Activated gamma-delta T cell (primary cell): Measurements from ENCODE around the gene SPATA6L.

ENCODE experiments used
- DNase-seq: peaks from one replicate; lab custom pipeline; 2025; lab: John Stamatoyannopoulos, UW

SPATA6L gene

GRCh38 chr9:4550777-4551484 is 115.3 kb downstream of the SPATA6L start:
- DNase-seq = no peak

- no peak for DNase-seq
Measured at GRCh38 chr9:4549751-4550295, 116.5 kb downstream of the SPATA6L start.

DNA sequence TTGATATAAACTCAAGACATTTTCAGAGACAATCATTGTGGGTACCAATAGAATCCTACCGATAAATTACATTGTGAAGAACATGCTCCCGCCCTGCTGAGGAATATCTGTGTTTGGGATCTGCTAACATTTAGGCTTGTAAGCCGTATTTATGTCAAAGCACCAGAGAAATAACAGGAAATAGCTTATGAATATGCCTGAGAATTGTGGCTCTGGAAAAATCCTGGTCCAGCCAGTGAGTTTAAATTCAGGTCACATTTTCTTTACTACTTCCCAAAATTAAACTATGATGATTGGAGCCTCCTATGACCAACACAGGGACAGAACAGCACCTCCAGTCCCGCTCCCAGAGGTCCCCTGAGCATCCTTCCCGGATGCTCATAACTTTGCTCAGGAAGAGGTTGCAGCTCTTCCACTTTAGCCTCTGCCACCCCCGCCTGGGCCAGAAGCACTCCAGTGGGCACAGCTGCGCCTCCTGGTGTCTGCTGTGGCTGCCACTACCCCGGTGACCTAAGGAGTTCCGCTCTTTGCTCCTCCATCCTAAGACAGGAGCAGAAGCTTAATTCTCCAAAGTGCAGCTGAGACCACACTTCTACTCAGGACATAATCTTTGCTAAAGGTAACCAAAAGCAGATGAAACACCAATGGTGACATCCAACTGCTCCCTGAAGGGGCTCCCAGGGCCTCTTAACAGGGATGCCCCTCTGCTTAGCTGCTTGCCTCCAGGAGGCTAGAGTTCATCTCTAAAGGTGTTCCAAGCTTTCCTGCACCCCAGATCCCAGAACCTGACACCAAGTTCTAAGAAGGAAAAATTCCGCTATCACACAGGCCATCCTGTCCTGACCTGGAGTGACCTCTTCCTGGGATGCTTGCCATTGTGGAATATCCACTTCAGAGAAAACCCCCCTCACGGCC is 117.2 kb downstream of the SPATA6L start:
- DNase-seq = no peak
